Measurements from ENCODE around the gene CHCHD6. TPM values are rescaled to one million over a fixed set of nuclear protein-coding genes. Genes with fewer than 3 reads are reported as not detected.

The CHCHD6 gene
- total and polyA plus RNA-seq, 2 donors from 2014 or later = 10.7 to 35.2 TPM

DNA sequence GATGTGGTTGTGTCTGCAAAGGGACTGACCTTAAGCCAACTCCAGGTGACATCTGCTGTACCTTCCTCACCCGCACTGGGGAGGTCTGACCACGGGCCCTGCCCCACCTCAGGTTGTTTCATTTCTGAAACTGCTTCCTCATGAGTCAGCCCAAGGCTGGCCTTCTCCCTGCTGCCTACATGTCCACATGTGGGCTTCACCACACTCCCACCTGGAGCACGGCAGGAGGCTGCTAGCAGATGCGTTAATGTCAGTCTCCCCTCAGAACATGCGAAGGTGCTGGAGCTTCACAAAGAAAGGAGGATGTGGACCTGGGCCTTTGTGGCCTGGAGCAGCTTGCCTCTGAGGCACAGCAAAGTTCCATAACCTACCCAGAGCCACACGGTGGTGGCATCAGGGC lies 209.5 kb downstream of the CHCHD6 start:
- TF ChIP-seq, protein P1, sequence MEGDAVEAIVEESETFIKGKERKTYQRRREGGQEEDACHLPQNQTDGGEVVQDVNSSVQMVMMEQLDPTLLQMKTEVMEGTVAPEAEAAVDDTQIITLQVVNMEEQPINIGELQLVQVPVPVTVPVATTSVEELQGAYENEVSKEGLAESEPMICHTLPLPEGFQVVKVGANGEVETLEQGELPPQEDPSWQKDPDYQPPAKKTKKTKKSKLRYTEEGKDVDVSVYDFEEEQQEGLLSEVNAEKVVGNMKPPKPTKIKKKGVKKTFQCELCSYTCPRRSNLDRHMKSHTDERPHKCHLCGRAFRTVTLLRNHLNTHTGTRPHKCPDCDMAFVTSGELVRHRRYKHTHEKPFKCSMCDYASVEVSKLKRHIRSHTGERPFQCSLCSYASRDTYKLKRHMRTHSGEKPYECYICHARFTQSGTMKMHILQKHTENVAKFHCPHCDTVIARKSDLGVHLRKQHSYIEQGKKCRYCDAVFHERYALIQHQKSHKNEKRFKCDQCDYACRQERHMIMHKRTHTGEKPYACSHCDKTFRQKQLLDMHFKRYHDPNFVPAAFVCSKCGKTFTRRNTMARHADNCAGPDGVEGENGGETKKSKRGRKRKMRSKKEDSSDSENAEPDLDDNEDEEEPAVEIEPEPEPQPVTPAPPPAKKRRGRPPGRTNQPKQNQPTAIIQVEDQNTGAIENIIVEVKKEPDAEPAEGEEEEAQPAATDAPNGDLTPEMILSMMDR (IDR thresholded peaks at IDR 0.05; ENCODE audit: borderline replicate concordance, extremely low read depth, insufficient read depth) = no peak
- Histone ChIP-seq H3K4me3 (ENCODE audit: low read length in 3 of 3) (no peak overlapping the region), H3K9me3 (ENCODE audit: control insufficient read depth in 2 of 3, insufficient read depth in 1 of 3, low read length in 3 of 3) (no peaks in the 10 kb centered on the region), H3K36me3 (ENCODE audit: control insufficient read depth in 2 of 3, insufficient read depth in 3 of 3, low read length in 3 of 3) (no peaks in the 10 kb centered on the region), H3K27ac (ENCODE audit: low read depth in 2 of 2, low read length in 2 of 2) (no peak overlapping the region), H3K4me1 (ENCODE audit: control insufficient read depth in 2 of 3, insufficient read depth in 2 of 3, low read depth in 1 of 3, low read length in 3 of 3) (peaks cover 0 to 6% (median 0%) of the 10 kb centered on the region in 3 donors), H3K27me3 (ENCODE audit: control insufficient read depth, insufficient read depth, low read length) (no peaks in the 10 kb centered on the region), H3K9ac (ENCODE audit: low read length in 3 of 3) (no peak overlapping the region)
- intact Hi-C loops (cut with DNase I) = no loop called here
- no peak for FAIRE-seq
- no peak for DNase-seq

DNA sequence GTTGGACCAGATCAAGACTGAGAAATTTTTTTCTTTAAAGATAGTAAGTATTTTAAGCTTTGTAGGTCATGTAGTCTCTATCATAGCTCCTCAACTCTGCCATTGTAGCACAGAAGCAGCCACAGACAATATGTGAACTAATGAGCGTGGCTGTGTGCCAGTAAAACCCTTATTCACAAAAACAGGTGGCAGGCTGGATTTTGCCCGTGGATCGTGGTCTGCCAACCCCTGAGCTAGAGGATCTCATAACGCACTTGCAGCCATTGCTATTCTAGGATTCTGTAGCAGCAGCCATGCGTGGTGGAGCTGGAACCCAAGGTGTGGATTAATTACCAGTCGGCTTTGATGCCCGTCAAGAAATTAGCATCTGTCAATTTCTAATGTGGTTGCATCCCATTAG lies 210.2 kb downstream of the CHCHD6 start:
- Histone ChIP-seq H3K36me3 (ENCODE audit: control insufficient read depth in 2 of 3, insufficient read depth in 3 of 3, low read length in 3 of 3) (no peaks in the 10 kb centered on the region), H3K4me3 (ENCODE audit: low read length in 3 of 3) (no peak overlapping the region), H3K27ac (ENCODE audit: low read depth in 2 of 2, low read length in 2 of 2) (no peak overlapping the region), H3K4me1 (ENCODE audit: control insufficient read depth in 2 of 3, insufficient read depth in 2 of 3, low read depth in 1 of 3, low read length in 3 of 3) (peaks cover 0 to 6% (median 0%) of the 10 kb centered on the region in 3 donors), H3K9me3 (ENCODE audit: control insufficient read depth in 2 of 3, insufficient read depth in 1 of 3, low read length in 3 of 3) (no peaks in the 10 kb centered on the region), H3K9ac (ENCODE audit: low read length in 3 of 3) (no peak overlapping the region), H3K27me3 (ENCODE audit: control insufficient read depth, insufficient read depth, low read length) (no peaks in the 10 kb centered on the region)
- intact Hi-C loops (cut with DNase I) = no loop called here
- DNase-seq (no peak), FAIRE-seq (no peak)
- TF ChIP-seq, protein P1 (IDR thresholded peaks at IDR 0.05; ENCODE audit: borderline replicate concordance, extremely low read depth, insufficient read depth) = no peak

DNA sequence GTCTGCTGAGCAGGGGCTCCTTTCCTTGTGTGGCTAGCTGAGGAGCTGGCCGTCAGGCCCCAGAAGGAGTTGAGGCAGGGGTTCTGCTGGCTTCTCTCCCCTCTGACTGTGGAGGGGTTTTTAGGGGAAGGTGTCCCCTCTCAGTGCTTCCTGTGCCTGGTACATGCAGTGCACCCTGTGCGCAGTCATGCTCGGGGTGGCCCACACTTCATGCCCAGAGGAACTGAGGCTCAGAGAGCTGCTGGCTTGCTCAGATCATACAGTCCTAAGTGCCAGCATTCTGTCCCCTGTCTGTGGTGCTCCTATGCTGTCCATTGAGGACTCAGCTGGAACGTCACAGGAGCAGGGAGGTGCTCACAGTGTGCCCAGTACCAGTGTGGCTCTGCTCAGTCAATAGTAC lies 211.0 kb downstream of the CHCHD6 start:
- peaks cover 0 to 6% (median 0%) of the 10 kb centered on the region in 3 donors for H3K4me1 ChIP-seq (ENCODE audit: control insufficient read depth in 2 of 3, insufficient read depth in 2 of 3, low read depth in 1 of 3, low read length in 3 of 3)
- no peak overlapping the region for H3K4me3 ChIP-seq (ENCODE audit: low read length in 3 of 3)
- no peaks in the 10 kb centered on the region for H3K36me3 ChIP-seq (ENCODE audit: control insufficient read depth in 2 of 3, insufficient read depth in 3 of 3, low read length in 3 of 3)
- FAIRE-seq = no peak
- TF ChIP-seq, protein P1 (IDR thresholded peaks at IDR 0.05; ENCODE audit: borderline replicate concordance, extremely low read depth, insufficient read depth) = no peak
- intact Hi-C loops (cut with DNase I) = no loop called here
- no peaks in the 10 kb centered on the region for H3K9me3 ChIP-seq (ENCODE audit: control insufficient read depth in 2 of 3, insufficient read depth in 1 of 3, low read length in 3 of 3)
- no peak for DNase-seq
- no peak overlapping the region for H3K9ac ChIP-seq (ENCODE audit: low read length in 3 of 3)
- no peaks in the 10 kb centered on the region for H3K27me3 ChIP-seq (ENCODE audit: control insufficient read depth, insufficient read depth, low read length)
- H3K27ac ChIP-seq (ENCODE audit: low read depth in 2 of 2, low read length in 2 of 2) = no peak overlapping the region

DNA sequence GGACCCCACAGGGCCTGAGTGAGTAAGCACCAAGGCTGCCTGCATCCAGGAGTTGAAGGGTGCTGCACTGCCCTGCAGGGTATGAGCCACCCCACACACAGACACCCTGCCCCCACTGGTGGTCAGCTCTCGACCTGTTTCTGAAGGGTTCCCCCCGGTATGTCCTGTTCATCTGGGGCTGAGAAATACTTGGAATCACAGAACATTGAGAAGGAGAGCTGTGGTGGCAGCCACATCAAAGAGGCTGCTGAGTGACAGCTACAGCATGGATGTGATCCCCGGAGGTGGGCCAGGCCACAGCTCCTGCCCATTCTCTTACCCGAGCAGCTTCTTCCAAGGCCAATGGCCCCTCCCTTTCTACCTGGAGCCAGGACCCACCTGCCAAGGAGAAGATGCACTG lies 212.5 kb downstream of the CHCHD6 start:
- Histone ChIP-seq H3K27ac (ENCODE audit: low read depth in 2 of 2, low read length in 2 of 2) (no peak overlapping the region), H3K4me1 (ENCODE audit: control insufficient read depth in 2 of 3, insufficient read depth in 2 of 3, low read depth in 1 of 3, low read length in 3 of 3) (peaks cover 0 to 4% (median 3%) of the 10 kb centered on the region in 3 donors), H3K9me3 (ENCODE audit: control insufficient read depth in 2 of 3, insufficient read depth in 1 of 3, low read length in 3 of 3) (no peaks in the 10 kb centered on the region), H3K36me3 (ENCODE audit: control insufficient read depth in 2 of 3, insufficient read depth in 3 of 3, low read length in 3 of 3) (no peaks in the 10 kb centered on the region), H3K9ac (ENCODE audit: low read length in 3 of 3) (no peak overlapping the region), H3K27me3 (ENCODE audit: control insufficient read depth, insufficient read depth, low read length) (no peaks in the 10 kb centered on the region), H3K4me3 (ENCODE audit: low read length in 3 of 3) (no peak overlapping the region)
- no peak for FAIRE-seq
- intact Hi-C loops (cut with DNase I) = no loop called here
- no peak for DNase-seq
- TF ChIP-seq, protein P1 (IDR thresholded peaks at IDR 0.05; ENCODE audit: borderline replicate concordance, extremely low read depth, insufficient read depth) = no peak

Measured in kidney (tissue), 14 donors.